ENCODE results near the gene OR6T1.

OR6T1 gene, protein sequence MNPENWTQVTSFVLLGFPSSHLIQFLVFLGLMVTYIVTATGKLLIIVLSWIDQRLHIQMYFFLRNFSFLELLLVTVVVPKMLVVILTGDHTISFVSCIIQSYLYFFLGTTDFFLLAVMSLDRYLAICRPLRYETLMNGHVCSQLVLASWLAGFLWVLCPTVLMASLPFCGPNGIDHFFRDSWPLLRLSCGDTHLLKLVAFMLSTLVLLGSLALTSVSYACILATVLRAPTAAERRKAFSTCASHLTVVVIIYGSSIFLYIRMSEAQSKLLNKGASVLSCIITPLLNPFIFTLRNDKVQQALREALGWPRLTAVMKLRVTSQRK

DNA sequence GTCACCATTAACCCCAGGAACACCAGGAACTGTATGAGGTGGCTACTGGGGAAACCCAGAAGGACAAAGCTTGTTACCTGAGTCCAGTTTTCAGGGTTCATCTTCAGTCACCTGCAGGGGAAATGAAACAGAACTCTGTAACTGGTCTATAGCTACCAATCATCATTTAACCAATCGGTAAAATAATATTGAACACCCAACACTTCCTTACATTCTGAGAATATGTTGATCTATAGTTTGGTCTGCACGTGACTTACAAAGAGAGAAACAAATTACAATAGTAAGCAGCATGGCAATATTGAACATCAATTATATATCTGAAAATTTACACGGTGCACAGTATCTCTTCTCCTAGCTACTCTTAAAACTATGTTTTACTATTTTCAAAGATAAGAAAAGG lies at the start of gene OR6T1:
Gene OR6T1 (minus strand): TSS at position 101 of the 400 bp plus-strand sequence. CDS start 0 bp downstream, at position 101.
- WGBS (ENCODE audit: insufficient coverage, insufficient read length): no CpG with 5 or more reads among the region's 3 CpGs
- no peaks in the 10 kb centered on the region for H3K4me1 ChIP-seq (ENCODE audit: control insufficient read depth, insufficient read depth, low read length)
- H3K36me3 ChIP-seq (ENCODE audit: control insufficient read depth, insufficient read depth, low read length): no peaks in the 10 kb centered on the region
- DNase-seq (ENCODE audit: low read depth, low spot score): no peak
- H3K27ac ChIP-seq (ENCODE audit: low read length): no peak within 1 kb of the TSS
- H3K27me3 ChIP-seq (ENCODE audit: control insufficient read depth, insufficient read depth, low read length): no peaks in the 10 kb centered on the region
- no peak within 1 kb of the TSS for H3K4me3 ChIP-seq (ENCODE audit: low read length)
- no peaks in the 10 kb centered on the region for H3K9me3 ChIP-seq (ENCODE audit: control insufficient read depth, insufficient read depth, low read length)

GRCh38 chr11:123979311-123979710 lies 35.7 kb upstream of the OR6T1 start:
- no peaks in the 10 kb centered on the region for H3K4me1 ChIP-seq (ENCODE audit: control insufficient read depth, insufficient read depth, low read length)
- WGBS (ENCODE audit: insufficient coverage, insufficient read length): no CpG with 5 or more reads among the region's 5 CpGs
- no peaks in the 10 kb centered on the region for H3K27me3 ChIP-seq (ENCODE audit: control insufficient read depth, insufficient read depth, low read length)
- no peaks in the 10 kb centered on the region for H3K9me3 ChIP-seq (ENCODE audit: control insufficient read depth, insufficient read depth, low read length)
- H3K36me3 ChIP-seq (ENCODE audit: control insufficient read depth, insufficient read depth, low read length): no peaks in the 10 kb centered on the region
- H3K27ac ChIP-seq (ENCODE audit: low read length): no peak overlapping the region
- H3K4me3 ChIP-seq (ENCODE audit: low read length): no peak overlapping the region
- no peak for DNase-seq (ENCODE audit: low read depth, low spot score)

GRCh38 chr11:123977731-123978347 lies 34.2 kb upstream of the OR6T1 start, which contains the start of gene OR10S1:
Gene OR10S1, minus strand, starts transcription at chr11:123977781. Its CDS starts 117 bp downstream, at chr11:123977664.
- no peaks in the 10 kb centered on the region for H3K4me1 ChIP-seq (ENCODE audit: control insufficient read depth, insufficient read depth, low read length)
- no peaks in the 10 kb centered on the region for H3K9me3 ChIP-seq (ENCODE audit: control insufficient read depth, insufficient read depth, low read length)
- H3K27ac ChIP-seq (ENCODE audit: low read length): no peak within 1 kb of the TSS
- H3K4me3 ChIP-seq (ENCODE audit: low read length): no peak within 1 kb of the TSS
- H3K36me3 ChIP-seq (ENCODE audit: control insufficient read depth, insufficient read depth, low read length): no peaks in the 10 kb centered on the region
- no peak for DNase-seq (ENCODE audit: low read depth, low spot score)
- H3K27me3 ChIP-seq (ENCODE audit: control insufficient read depth, insufficient read depth, low read length): no peaks in the 10 kb centered on the region

DNA sequence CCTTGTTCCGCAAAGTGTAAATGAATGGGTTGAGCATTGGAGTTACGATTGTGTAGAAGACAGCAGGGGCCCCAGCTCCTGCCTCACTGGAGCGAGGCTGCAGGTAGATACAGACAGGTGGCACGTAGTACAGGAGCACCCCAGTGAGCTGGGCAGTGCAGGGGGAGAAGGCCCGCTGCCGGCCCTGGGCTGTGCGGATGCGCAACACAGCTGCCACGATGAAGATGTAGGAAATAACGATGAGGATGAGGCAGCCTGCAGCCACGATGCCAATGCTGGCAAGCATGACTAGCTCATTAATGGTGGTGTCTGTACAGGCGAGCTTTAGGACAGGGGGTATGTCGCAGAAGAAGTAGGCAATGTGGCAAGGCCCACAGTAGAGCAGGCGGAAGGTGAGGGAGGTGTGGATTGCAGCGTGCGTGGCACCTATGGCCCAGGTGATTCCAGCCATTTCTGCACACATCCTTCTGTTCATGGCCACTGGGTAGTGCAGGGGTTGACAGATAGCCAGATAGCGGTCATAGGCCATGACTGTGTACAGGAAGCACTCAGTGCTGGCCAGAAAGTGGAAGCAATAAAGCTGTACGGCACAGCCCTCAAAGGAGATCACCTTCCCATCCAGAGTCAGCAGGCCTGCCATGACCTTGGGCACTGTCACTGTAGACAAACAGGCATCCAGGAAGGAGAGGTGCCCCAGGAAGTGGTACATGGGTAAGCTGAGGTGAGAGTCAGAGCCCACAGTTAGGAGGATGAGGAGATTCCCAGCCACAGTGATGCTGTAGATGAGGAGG lies 33.3 kb upstream of the OR6T1 start:
- WGBS (ENCODE audit: insufficient coverage, insufficient read length): no CpG with 5 or more reads among the region's 18 CpGs
- H3K4me3 ChIP-seq (ENCODE audit: low read length): no peak overlapping the region
- no peak for DNase-seq (ENCODE audit: low read depth, low spot score)
- no peak overlapping the region for H3K27ac ChIP-seq (ENCODE audit: low read length)
- no peaks in the 10 kb centered on the region for H3K4me1 ChIP-seq (ENCODE audit: control insufficient read depth, insufficient read depth, low read length)
- H3K27me3 ChIP-seq (ENCODE audit: control insufficient read depth, insufficient read depth, low read length): no peaks in the 10 kb centered on the region
- no peaks in the 10 kb centered on the region for H3K36me3 ChIP-seq (ENCODE audit: control insufficient read depth, insufficient read depth, low read length)
- H3K9me3 ChIP-seq (ENCODE audit: control insufficient read depth, insufficient read depth, low read length): no peaks in the 10 kb centered on the region

DNA sequence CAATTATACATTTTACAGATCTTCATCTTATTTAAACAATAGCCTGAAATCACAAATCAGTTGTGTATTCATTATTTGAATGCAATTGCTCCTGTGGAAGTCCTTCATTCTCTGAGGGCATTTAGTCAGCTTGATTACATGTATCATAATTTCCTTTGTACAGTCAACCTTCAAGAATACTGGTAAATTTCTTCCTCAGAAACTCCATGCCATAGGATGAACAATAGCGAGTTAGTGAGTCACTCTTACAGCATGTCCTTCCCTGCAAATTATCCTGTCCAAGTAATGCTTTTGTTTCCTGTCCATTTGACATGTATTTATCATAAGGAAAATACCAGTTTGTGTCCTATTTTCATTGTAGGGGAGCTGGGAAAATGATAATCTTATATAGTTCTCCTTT lies 30.2 kb upstream of the OR6T1 start:
- WGBS (ENCODE audit: insufficient coverage, insufficient read length): no CpG with 5 or more reads among the region's 1 CpG
- Histone ChIP-seq H3K4me1 (ENCODE audit: control insufficient read depth, insufficient read depth, low read length) (no peaks in the 10 kb centered on the region), H3K27ac (ENCODE audit: low read length) (no peak overlapping the region), H3K4me3 (ENCODE audit: low read length) (no peak overlapping the region), H3K36me3 (ENCODE audit: control insufficient read depth, insufficient read depth, low read length) (no peaks in the 10 kb centered on the region), H3K27me3 (ENCODE audit: control insufficient read depth, insufficient read depth, low read length) (no peaks in the 10 kb centered on the region), H3K9me3 (ENCODE audit: control insufficient read depth, insufficient read depth, low read length) (no peaks in the 10 kb centered on the region)
- no peak for DNase-seq (ENCODE audit: low read depth, low spot score)

DNA sequence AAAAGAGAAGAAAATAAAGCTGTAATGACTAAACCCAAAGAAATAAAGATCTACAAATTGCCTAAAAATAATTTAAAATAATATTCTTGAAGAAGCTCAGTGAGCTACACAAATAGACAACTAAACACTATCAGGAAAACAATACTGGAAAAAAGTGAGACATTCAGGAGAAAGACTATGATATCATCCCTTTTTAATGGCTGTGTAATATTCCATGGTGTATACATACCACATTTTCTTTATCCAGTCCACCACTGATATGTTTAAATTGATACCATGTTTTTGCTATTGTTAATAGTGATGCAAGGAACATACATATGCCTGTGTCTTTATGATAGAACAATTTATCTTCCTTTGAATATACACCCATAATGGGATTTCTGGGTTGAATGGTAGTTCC lies 13.1 kb upstream of the OR6T1 start:
- no peaks in the 10 kb centered on the region for H3K9me3 ChIP-seq (ENCODE audit: control insufficient read depth, insufficient read depth, low read length)
- no peaks in the 10 kb centered on the region for H3K4me1 ChIP-seq (ENCODE audit: control insufficient read depth, insufficient read depth, low read length)
- no peak overlapping the region for H3K4me3 ChIP-seq (ENCODE audit: low read length)

GRCh38 chr11:123945132-123945531 lies 1.5 kb upstream of the OR6T1 start:
- DNase-seq (ENCODE audit: low read depth, low spot score): no peak
- Histone ChIP-seq H3K9me3 (ENCODE audit: control insufficient read depth, insufficient read depth, low read length) (no peaks in the 10 kb centered on the region), H3K27ac (ENCODE audit: low read length) (no peak overlapping the region), H3K4me3 (ENCODE audit: low read length) (no peak overlapping the region), H3K4me1 (ENCODE audit: control insufficient read depth, insufficient read depth, low read length) (no peaks in the 10 kb centered on the region), H3K36me3 (ENCODE audit: control insufficient read depth, insufficient read depth, low read length) (no peaks in the 10 kb centered on the region), H3K27me3 (ENCODE audit: control insufficient read depth, insufficient read depth, low read length) (no peaks in the 10 kb centered on the region)
- WGBS (ENCODE audit: insufficient coverage, insufficient read length): no CpG with 5 or more reads among the region's 1 CpG

More for the DNA sequence above, 13.1 kb upstream of the OR6T1 start:
- Histone ChIP-seq H3K36me3 (ENCODE audit: control insufficient read depth, insufficient read depth, low read length) (no peaks in the 10 kb centered on the region), H3K27ac (ENCODE audit: low read length) (no peak overlapping the region), H3K27me3 (ENCODE audit: control insufficient read depth, insufficient read depth, low read length) (no peaks in the 10 kb centered on the region)
- no peak for DNase-seq (ENCODE audit: low read depth, low spot score)

- H3K27me3 ChIP-seq (ENCODE audit: control insufficient read depth, insufficient read depth, low read length): no peaks in the 10 kb centered on the region
- no peaks in the 10 kb centered on the region for H3K36me3 ChIP-seq (ENCODE audit: control insufficient read depth, insufficient read depth, low read length)
- no peaks in the 10 kb centered on the region for H3K9me3 ChIP-seq (ENCODE audit: control insufficient read depth, insufficient read depth, low read length)
- DNase-seq (ENCODE audit: low read depth, low spot score): no peak
- no peak overlapping the region for H3K27ac ChIP-seq (ENCODE audit: low read length)
- H3K4me3 ChIP-seq (ENCODE audit: low read length): no peak overlapping the region
- H3K4me1 ChIP-seq (ENCODE audit: control insufficient read depth, insufficient read depth, low read length): no peaks in the 10 kb centered on the region
- no CpG with 5 or more reads among the region's 4 CpGs for WGBS (ENCODE audit: insufficient coverage, insufficient read length)
Observed at GRCh38 chr11:123942413-123942812, 1.2 kb downstream of the OR6T1 start.

DNA sequence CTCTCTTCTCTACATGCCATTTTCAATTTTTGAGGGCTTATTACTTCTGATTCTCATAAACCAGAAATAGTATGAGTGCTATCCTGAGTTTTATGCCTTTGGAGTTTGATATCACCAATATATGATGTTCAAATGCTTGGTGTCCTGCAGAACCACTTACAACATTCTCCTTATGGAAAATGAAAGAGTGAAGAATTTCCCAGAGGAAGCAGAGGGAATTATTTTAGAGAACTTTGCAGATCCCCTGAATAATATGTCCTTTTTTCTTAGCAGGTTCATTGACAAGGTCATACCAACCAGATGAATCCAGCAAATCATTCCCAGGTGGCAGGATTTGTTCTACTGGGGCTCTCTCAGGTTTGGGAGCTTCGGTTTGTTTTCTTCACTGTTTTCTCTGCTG lies 4.3 kb downstream of the OR6T1 start, which contains the start of gene OR4D5:
Gene OR4D5 (plus strand): TSS at position 301 of the 400 bp plus-strand sequence. CDS start 0 bp downstream, at position 301.
- Histone ChIP-seq H3K27ac (ENCODE audit: low read length) (no peak within 1 kb of the TSS), H3K36me3 (ENCODE audit: control insufficient read depth, insufficient read depth, low read length) (no peaks in the 10 kb centered on the region), H3K4me3 (ENCODE audit: low read length) (no peak within 1 kb of the TSS), H3K27me3 (ENCODE audit: control insufficient read depth, insufficient read depth, low read length) (no peaks in the 10 kb centered on the region), H3K4me1 (ENCODE audit: control insufficient read depth, insufficient read depth, low read length) (no peaks in the 10 kb centered on the region), H3K9me3 (ENCODE audit: control insufficient read depth, insufficient read depth, low read length) (no peaks in the 10 kb centered on the region)
- no peak for DNase-seq (ENCODE audit: low read depth, low spot score)
- no CpG with 5 or more reads among the region's 1 CpG for WGBS (ENCODE audit: insufficient coverage, insufficient read length)

GRCh38 chr11:123924027-123924426 lies 19.6 kb downstream of the OR6T1 start:
- Histone ChIP-seq H3K27me3 (ENCODE audit: control insufficient read depth, insufficient read depth, low read length) (no peaks in the 10 kb centered on the region), H3K27ac (ENCODE audit: low read length) (no peak overlapping the region), H3K9me3 (ENCODE audit: control insufficient read depth, insufficient read depth, low read length) (no peaks in the 10 kb centered on the region), H3K4me1 (ENCODE audit: control insufficient read depth, insufficient read depth, low read length) (no peaks in the 10 kb centered on the region), H3K36me3 (ENCODE audit: control insufficient read depth, insufficient read depth, low read length) (no peaks in the 10 kb centered on the region), H3K4me3 (ENCODE audit: low read length) (no peak overlapping the region)
- DNase-seq (ENCODE audit: low read depth, low spot score): no peak
- WGBS (ENCODE audit: insufficient coverage, insufficient read length): no CpG with 5 or more reads among the region's 1 CpG
